K562 (cell line): Measurements from ENCODE around the gene ASPHD1. TPM values are rescaled to one million over a fixed set of nuclear protein-coding genes. Genes with fewer than 3 reads are reported as not detected.

ENCODE experiments used
- ATAC-seq: fragments of 200-7000 bp; cut with Tn5 transposase; 3 replicates; pipeline ENCODE4 v1.9.1; 2020; ENCODE audit warnings: moderate library complexity
- BruUV-seq: library from RNA; stranded (reverse); fragments of 400-500 nt; replicated peaks from 2 replicates; lab custom pipeline; 2021; lab: Mats Ljungman, UMichigan
- CTCF ChIA-PET: fragments of 300-600 bp; formaldehyde crosslinking; extraction: SDS; loops from one replicate; lab custom pipeline; 2021; ENCODE audit warnings: low intra/inter-chr PET ratio; lab: Yijun Ruan, JAX
- POLR2A ChIA-PET: fragments of 300-600, 350-650 bp; sonication (Branson Sonifier 250); formaldehyde crosslinking; extraction: SDS; loops from one replicate; lab custom pipeline; 2021; ENCODE audit warnings: antibody characterized with exemption, inconsistent platforms; lab: Yijun Ruan, JAX
- DNase-seq, 4 experiments: peaks; one replicate each; pipeline versions ENCODE4 v3.0.0 to v3.0.0-alpha.2; 2011 to 2018; ENCODE audit warnings: low spot score in 3 of 4, mixed read lengths in 3 of 4; ENCODE audit errors: extremely low read depth in 1 of 4
- FAIRE-seq: peaks from 2 replicates; lab custom pipeline; 2011; peaks lifted over from hg19 to GRCh38; lab: Jason Lieb, UNC
- H2AFZ ChIP-seq: 2 replicates; pipeline ENCODE4 v1.6.0; 2011; ENCODE audit warnings: low read depth, low read length, control low read depth, inconsistent platforms
- H3K27ac ChIP-seq: fragments of 200-600 bp; 3 replicates; pipeline ENCODE4 v1.8.0; 2011; ENCODE audit warnings: low read depth, mild to moderate bottlenecking, control low read depth, inconsistent platforms, low read length, moderate library complexity, mixed read lengths; ENCODE audit errors: extremely low read depth
- H3K27me3 ChIP-seq, 2 experiments: fragments of 300-600 bp in 1 of 2; 2 replicates in 1 of 2; 3 replicates in 1 of 2; pipeline versions ENCODE4 v1.6.0 to v1.8.0; 2011; ENCODE audit warnings: inconsistent platforms in 2 of 2, low read length in 2 of 2, mild to moderate bottlenecking in 1 of 2, mixed read lengths in 1 of 2, moderate library complexity in 1 of 2; ENCODE audit not compliant: control insufficient read depth in 2 of 2, insufficient read depth in 2 of 2
- H3K36me3 ChIP-seq: fragments of 300-600 bp; 3 replicates; pipeline ENCODE4 v1.8.0; 2011; ENCODE audit warnings: mild to moderate bottlenecking, low read length, inconsistent platforms; ENCODE audit not compliant: control insufficient read depth, insufficient read depth
- H3K4me1 ChIP-seq, 2 experiments: fragments of 200-600 bp in 1 of 2; replicated peaks in 1 of 2; 2 replicates in 1 of 2; 3 replicates in 1 of 2; pipeline versions ENCODE4 v1.5.1 to v1.8.0; 2011; ENCODE audit warnings: inconsistent platforms in 2 of 2, low read length in 2 of 2, mild to moderate bottlenecking in 1 of 2, mixed read lengths in 1 of 2, moderate library complexity in 1 of 2; ENCODE audit not compliant: control insufficient read depth in 2 of 2, insufficient read depth in 2 of 2
- H3K4me2 ChIP-seq: 2 replicates; pipeline ENCODE4 v1.6.1; 2011; ENCODE audit warnings: low read length, control low read depth, inconsistent platforms, mixed read lengths; ENCODE audit not compliant: insufficient read depth
- H3K4me3 ChIP-seq: fragments of 200-600 bp; sonication (generic), shearing (Covaris generic); 2 replicates; pipeline ENCODE4 v1.5.1; 2016; ENCODE audit warnings: control low read depth, inconsistent platforms
- H3K79me2 ChIP-seq: fragments of 200-600 bp; 3 replicates; pipeline ENCODE4 v1.8.0; 2011; ENCODE audit warnings: low read length, inconsistent platforms; ENCODE audit not compliant: control insufficient read depth, insufficient read depth
- H3K9ac ChIP-seq, 2 experiments: 2 replicates each; pipeline versions ENCODE4 v1.6.0 to v1.6.1; 2011; ENCODE audit warnings: low read depth in 2 of 2, low read length in 2 of 2, control low read depth in 1 of 2, inconsistent platforms in 1 of 2, mild to moderate bottlenecking in 1 of 2, mixed read lengths in 1 of 2; ENCODE audit not compliant: insufficient read depth in 1 of 2
- H3K9me1 ChIP-seq: one replicate; pipeline ENCODE4 v1.6.0; 2011; ENCODE audit warnings: inconsistent platforms, mild to moderate bottlenecking, low read length, moderate library complexity; ENCODE audit not compliant: control insufficient read depth, insufficient read depth
- H3K9me3 ChIP-seq: replicated peaks from 2 replicates; pipeline ENCODE4 v1.5.1; 2011; ENCODE audit warnings: low read depth, low read length, inconsistent platforms; ENCODE audit not compliant: control insufficient read depth, insufficient read depth
- H4K20me1 ChIP-seq: replicated peaks from 2 replicates; pipeline ENCODE4 v1.6.1; 2011; ENCODE audit warnings: low read length, inconsistent platforms, mixed read lengths; ENCODE audit not compliant: control insufficient read depth, insufficient read depth
- ESRRA ChIP-seq: fragments of 450-650 bp; IDR thresholded peaks from 2 replicates; pipeline ENCODE4 v1.6.1; 2014; ENCODE audit warnings: low read depth, mild to moderate bottlenecking, moderate library complexity, borderline replicate concordance
- FOS ChIP-seq: IDR thresholded peaks from 3 replicates; pipeline ENCODE4 v1.6.1; 2011; ENCODE audit not compliant: insufficient read length; ENCODE audit errors: extremely low read depth
- GTF3C2 ChIP-seq: IDR thresholded peaks from 3 replicates; pipeline ENCODE4 v1.6.1; 2011; ENCODE audit warnings: borderline replicate concordance, mild to moderate bottlenecking, moderate library complexity; ENCODE audit not compliant: insufficient read length; ENCODE audit errors: extremely low read depth
- MCM2 ChIP-seq: fragments of 450-650 bp; IDR thresholded peaks from 2 replicates; pipeline ENCODE4 v1.6.1; 2017; ENCODE audit warnings: low read depth, mild to moderate bottlenecking
- NFYB ChIP-seq: IDR thresholded peaks from 2 replicates; pipeline ENCODE4 v1.6.1; 2011; ENCODE audit warnings: mild to moderate bottlenecking, moderate library complexity; ENCODE audit not compliant: insufficient read length; ENCODE audit errors: extremely low read depth
- PKNOX1 ChIP-seq: fragments of 450-650 bp; IDR thresholded peaks from 2 replicates; pipeline ENCODE4 v1.6.1; 2016
- RAD51 ChIP-seq: fragments of 450-650 bp; IDR thresholded peaks from 2 replicates; pipeline ENCODE4 v1.7.1; 2016; ENCODE audit warnings: low read depth, mild to moderate bottlenecking, borderline replicate concordance
- USF2 ChIP-seq: sonication (generic); formaldehyde crosslinking; IDR thresholded peaks from 2 replicates; pipeline ENCODE4 v1.5.0; 2020; ENCODE audit warnings: missing genetic modification reagents
- ZNF347 ChIP-seq: fragments of 450-650 bp; formaldehyde crosslinking; IDR thresholded peaks from 2 replicates; pipeline ENCODE4 v1.4.0; 2020; ENCODE audit warnings: low read depth, mild to moderate bottlenecking, moderate library complexity
- WGBS: fragments of 100-300 bp; shearing (Covaris generic); methylation state at CpG from one replicate; pipeline ENCODE4 v1.1.6; 2016; ENCODE audit warnings: low coverage, mixed read lengths; ENCODE audit not compliant: insufficient coverage; ENCODE audit errors: missing lambda C conversion rate; 5-methylcytosine and 5-hydroxymethylcytosine counted together
- in situ Hi-C: fragments of 300-500 bp; cut with MboI; formaldehyde crosslinking; loops from 4 replicates; pipeline ENCODE4 v1.15.0; 2018; ENCODE audit warnings: inconsistent platforms, mixed read lengths
- intact Hi-C: fragments of 100-400 bp; cut with micrococcal nuclease; formaldehyde crosslinking; loops from 2 replicates; pipeline ENCODE4 v1.14.2; 2022
- polyA plus RNA-seq, 8 experiments: library from polyadenylated mRNA; depleted of rRNA in 4 of 8; stranded (reverse) in 5 of 8; unstranded in 3 of 8; fragments of >200 nt; fragmentation: Nextera tagmentation in 2 of 8; fragmentation: Illumina TruSeq in 1 of 8; extraction: Ambion mirVana in 2 of 8; extraction: Trizol in 1 of 8; gene quantifications; 2 replicates each; pipeline versions ENCODE4 v1.2.1 to v1.2.3, GENCODE V29; 2011 to 2014; ENCODE audit warnings: inconsistent platforms in 1 of 8, missing spikeins in 1 of 8
- total RNA-seq, 7 experiments: library from RNA; depleted of rRNA in 6 of 7; stranded (reverse); fragments of >200 nt in 6 of 7; fragmentation: Illumina TruSeq in 2 of 7; extraction: Trizol in 2 of 7; gene quantifications; 2 replicates each; pipeline versions ENCODE4 v1.2.1 to v1.2.3, GENCODE V29; 2011 to 2021; ENCODE audit warnings: low replicate concordance in 1 of 7

Gene ASPHD1
- total and polyA plus RNA-seq, 9 of the 15 experiments (the other 6 are each of a cell fraction or from before 2014, with no cell fraction given), result 0.03 to 0.70 (median 0.24) TPM; not detected in 5

GRCh38 chr16:29881050-29881449 is 19.2 kb upstream of the ASPHD1 start:
- Histone ChIP-seq H3K4me2 (no peak overlapping the region), H3K36me3 (no peaks in the 10 kb centered on the region), H4K20me1 (no peaks in the 10 kb centered on the region), H2AFZ (no peak overlapping the region), H3K9me1 (no peaks in the 10 kb centered on the region), H3K9me3 (no peaks in the 10 kb centered on the region), H3K27ac (no peak overlapping the region)
- CTCF ChIA-PET, result no interaction called here
- POLR2A ChIA-PET, result interaction anchor here (0.8 kb wide), 1 partner anchor 18 kb away, joined by 4 read pairs; the partner anchor contains the start of gene SEZ6L2
- DNase-seq, result no peak
- intact Hi-C loops, result no loop called here
- TF ChIP-seq ESRRA (peak; percentile 46; the same call in 1 of the 2 replicates), ZNF347 (CRISPR knock-in tag) (no peak), MCM2 (no peak)
- TF ChIP-seq, all 486 proteins: peak for 1
- FAIRE-seq, result no peak
- no peak overlapping the region for H3K4me3 ChIP-seq
- in situ Hi-C loops, result no loop called here
- no peak overlapping the region for H3K9ac ChIP-seq
- WGBS, result 18% methylated on average over 3 of the region's 3 CpGs
- no peaks in the 10 kb centered on the region for H3K79me2 ChIP-seq
- no TSS peak for BruUV-seq
- peaks cover 5 to 20% of the 10 kb centered on the region in 2 experiments; a peak in 3 of 5 replicates for H3K4me1 ChIP-seq
- no peak for ATAC-seq
- peaks cover 8 to 17% of the 10 kb centered on the region in 2 experiments; a peak in 4 of 5 replicates for H3K27me3 ChIP-seq

- CTCF ChIA-PET, result no interaction called here
- no TSS peak for BruUV-seq
- H3K4me2 ChIP-seq, result no peak overlapping the region
- WGBS, result 22% methylated on average over 6 of the region's 6 CpGs
- no peaks in the 10 kb centered on the region for H4K20me1 ChIP-seq
- H3K27ac ChIP-seq, result no peak overlapping the region
- no peak overlapping the region for H3K4me3 ChIP-seq
- in situ Hi-C loops, result no loop called here
- H3K9me3 ChIP-seq, result no peaks in the 10 kb centered on the region
- POLR2A ChIA-PET, result interaction anchor here (0.6 to 0.8 kb wide), 4 partner anchors 10 to 77 kb away, joined by 3 to 4 read pairs (median 3); partner anchors contain the start of gene KCTD13
- ATAC-seq, result peak; percentile 88
- H3K9ac ChIP-seq, result no peak overlapping the region
- H2AFZ ChIP-seq, result 0 out of 2 replicates have a peak overlapping the region, but pooled peaks have one; percentile 24
- no peaks in the 10 kb centered on the region for H3K9me1 ChIP-seq
- peaks cover 18 to 36% of the 10 kb centered on the region in 2 experiments; a peak in 4 of 5 replicates for H3K27me3 ChIP-seq
- no peaks in the 10 kb centered on the region for H3K36me3 ChIP-seq
- H3K4me1 ChIP-seq, result peaks cover 0 to 4% of the 10 kb centered on the region in 2 experiments; a peak in 1 of 5 replicates
- peak; percentile 59 for FAIRE-seq
- peak in 3 of 4 experiments; percentile 31 to 71 (median 42) for DNase-seq
- intact Hi-C loops, result no loop called here
- no peaks in the 10 kb centered on the region for H3K79me2 ChIP-seq
- TF ChIP-seq RAD51, result peak; percentile 83; the same call in 1 of the 2 replicates
- TF ChIP-seq GTF3C2, result no peak
- TF ChIP-seq USF2 (CRISPR knock-in tag), result peak; percentile 94
- TF ChIP-seq NFYB, result peak; percentile 57
- no peak for TF ChIP-seq FOS
- peak; percentile 47; the same call in 1 of the 2 replicates for TF ChIP-seq PKNOX1
These were observed 16.3 kb upstream of the ASPHD1 start for GRCh38 chr16:29883987-29884386.
